ENCODE data around the gene CD1C. TPM values are rescaled to one million over a fixed set of nuclear protein-coding genes. Genes with fewer than 3 reads are reported as not detected.

The CD1C gene
- polyA plus RNA-seq, 2 of the 4 experiments (the other 2 are of a cell fraction), result not detected

DNA sequence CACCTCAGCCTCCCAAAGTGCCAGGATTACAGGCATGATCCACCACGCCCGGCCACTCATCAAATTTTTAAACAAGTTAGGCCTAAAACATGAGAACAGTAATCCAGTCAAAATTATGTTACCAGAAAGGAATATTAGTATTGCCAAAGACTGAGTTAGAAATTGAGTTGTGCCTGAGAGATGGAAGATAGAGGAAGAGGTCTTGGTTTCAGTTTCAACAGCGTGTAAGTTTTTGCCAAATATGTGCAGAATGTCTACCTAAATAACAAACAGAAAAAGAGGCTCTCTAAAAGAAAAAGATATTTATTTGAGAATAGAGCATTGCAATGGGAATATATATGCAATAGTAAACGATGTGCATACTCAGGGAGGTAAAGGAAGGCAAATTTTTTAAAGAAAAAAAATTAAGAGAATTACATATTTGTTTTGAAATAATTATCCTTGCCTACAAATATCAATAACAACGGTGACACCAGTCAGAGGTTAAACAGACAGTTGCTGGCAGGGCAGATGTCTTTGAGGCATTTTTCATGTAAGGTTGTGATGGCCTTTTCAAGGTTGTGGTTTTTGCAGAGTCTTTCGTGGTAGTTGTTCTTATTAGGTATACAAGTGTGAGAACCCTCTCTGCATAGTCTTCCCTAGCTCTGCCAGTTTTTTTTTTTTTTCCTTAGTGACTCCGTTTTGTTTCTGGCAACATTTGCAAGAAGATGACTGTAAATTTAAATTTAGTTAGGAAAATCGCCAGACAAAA is 43.9 kb downstream of the CD1C start:
- no peak for ATAC-seq
- no peak for FAIRE-seq
- H3K27ac ChIP-seq, result no peak overlapping the region
- H3K4me3 ChIP-seq, result no peak overlapping the region
- H3K4me1 ChIP-seq, result no peaks in the 10 kb centered on the region
- no peak overlapping the region for H3K4me2 ChIP-seq
- CTCF ChIA-PET, result no interaction called here
- no peak for DNase-seq (ENCODE audit: low read depth in 1 of 2, low spot score in 1 of 2)
- POLR2A ChIA-PET, result no interaction called here
- TF ChIP-seq CHD2 (IDR thresholded peaks at IDR 0.05; ENCODE audit: low read length, partially characterized antibody) (no peak), RCOR1 (IDR thresholded peaks at IDR 0.05; ENCODE audit: low read depth, low read length) (no peak), ZFP36 (IDR thresholded peaks at IDR 0.05; ENCODE audit: borderline replicate concordance, partially characterized antibody) (no peak), HOXB13 (CRISPR knock-in tag; IDR thresholded peaks at IDR 0.05; ENCODE audit: low read depth) (no peak), RAD21 (conservative IDR thresholded peaks at IDR 0.05 in 1 of 2, IDR thresholded peaks at IDR 0.05 in 1 of 2) (no peak), CEBPB (IDR thresholded peaks at IDR 0.05) (no peak), FOSL2 (IDR thresholded peaks at IDR 0.05) (no peak), FOSL2 (CRISPR knock-in tag; IDR thresholded peaks at IDR 0.05) (no peak), HOXA7 (CRISPR knock-in tag; IDR thresholded peaks at IDR 0.05) (no peak), MAZ (IDR thresholded peaks at IDR 0.05; ENCODE audit: borderline replicate concordance, low read depth, low read length) (no peak), KDM5A (IDR thresholded peaks at IDR 0.05) (no peak)
- TF ChIP-seq, protein P1, sequence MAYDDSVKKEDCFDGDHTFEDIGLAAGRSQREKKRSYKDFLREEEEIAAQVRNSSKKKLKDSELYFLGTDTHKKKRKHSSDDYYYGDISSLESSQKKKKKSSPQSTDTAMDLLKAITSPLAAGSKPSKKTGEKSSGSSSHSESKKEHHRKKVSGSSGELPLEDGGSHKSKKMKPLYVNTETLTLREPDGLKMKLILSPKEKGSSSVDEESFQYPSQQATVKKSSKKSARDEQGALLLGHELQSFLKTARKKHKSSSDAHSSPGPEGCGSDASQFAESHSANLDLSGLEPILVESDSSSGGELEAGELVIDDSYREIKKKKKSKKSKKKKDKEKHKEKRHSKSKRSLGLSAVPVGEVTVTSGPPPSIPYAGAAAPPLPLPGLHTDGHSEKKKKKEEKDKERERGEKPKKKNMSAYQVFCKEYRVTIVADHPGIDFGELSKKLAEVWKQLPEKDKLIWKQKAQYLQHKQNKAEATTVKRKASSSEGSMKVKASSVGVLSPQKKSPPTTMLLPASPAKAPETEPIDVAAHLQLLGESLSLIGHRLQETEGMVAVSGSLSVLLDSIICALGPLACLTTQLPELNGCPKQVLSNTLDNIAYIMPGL (CRISPR knock-in tag; IDR thresholded peaks at IDR 0.05; ENCODE audit: borderline replicate concordance), result no peak
- TF ChIP-seq, protein P2, sequence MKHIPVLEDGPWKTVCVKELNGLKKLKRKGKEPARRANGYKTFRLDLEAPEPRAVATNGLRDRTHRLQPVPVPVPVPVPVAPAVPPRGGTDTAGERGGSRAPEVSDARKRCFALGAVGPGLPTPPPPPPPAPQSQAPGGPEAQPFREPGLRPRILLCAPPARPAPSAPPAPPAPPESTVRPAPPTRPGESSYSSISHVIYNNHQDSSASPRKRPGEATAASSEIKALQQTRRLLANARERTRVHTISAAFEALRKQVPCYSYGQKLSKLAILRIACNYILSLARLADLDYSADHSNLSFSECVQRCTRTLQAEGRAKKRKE (CRISPR knock-in tag; IDR thresholded peaks at IDR 0.05; ENCODE audit: low read depth), result no peak
- WGBS (ENCODE audit: missing lambda C conversion rate), result 6% methylated on average over 8 of the region's 8 CpGs
- H3K9me3 ChIP-seq, result no peaks in the 10 kb centered on the region

DNA sequence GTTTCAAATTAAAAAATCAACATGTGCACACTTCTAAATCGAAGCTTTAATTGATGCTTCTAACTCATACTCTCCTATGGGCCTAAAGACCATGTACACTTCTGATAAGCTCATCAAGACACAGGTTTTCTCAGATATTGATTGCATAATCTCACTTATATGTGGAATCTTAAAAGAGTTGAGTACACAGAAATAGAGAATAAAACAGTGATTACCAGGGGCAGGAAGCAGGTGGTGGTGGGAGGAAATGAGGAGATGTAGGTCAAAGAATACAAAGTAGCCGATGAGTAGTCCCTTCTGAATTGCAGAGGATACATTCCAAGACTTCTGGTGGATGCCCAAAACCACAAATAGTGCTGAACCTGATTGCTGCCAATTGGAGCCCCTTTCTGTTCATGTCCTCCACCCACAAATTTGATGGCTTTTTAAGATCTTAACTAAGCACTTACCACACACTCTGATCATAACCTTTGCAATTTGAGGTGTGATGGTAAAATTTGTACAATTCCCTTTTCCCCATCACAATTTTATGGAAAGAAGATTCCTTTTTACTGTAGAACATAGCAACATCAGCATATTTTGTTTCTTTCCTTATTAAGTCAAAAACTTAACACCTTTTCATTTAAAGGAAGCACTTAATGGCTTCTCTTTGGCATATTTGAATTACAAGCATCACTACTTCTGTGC is 44.9 kb downstream of the CD1C start:
- DNase-seq (ENCODE audit: low read depth in 1 of 2, low spot score in 1 of 2), result no peak
- no peak for TF ChIP-seq KDM1A (IDR thresholded peaks at IDR 0.05; ENCODE audit: low read depth)
- no peak for TF ChIP-seq GATA3 (IDR thresholded peaks at IDR 0.05; ENCODE audit: borderline replicate concordance)
- TF ChIP-seq MAFK (IDR thresholded peaks at IDR 0.05; ENCODE audit: partially characterized antibody), result peak; percentile 62
- TF ChIP-seq JUNB (IDR thresholded peaks at IDR 0.05), result no peak
- no peak for TF ChIP-seq FOXS1 (CRISPR knock-in tag; IDR thresholded peaks at IDR 0.05)
- FAIRE-seq, result no peak
- H3K4me2 ChIP-seq, result no peak overlapping the region
- ATAC-seq, result no peak
- ChIA-PET CTCF (no interaction called here), POLR2A (no interaction called here)
- no peak overlapping the region for H3K4me3 ChIP-seq
- H3K4me1 ChIP-seq, result no peaks in the 10 kb centered on the region
- no peak overlapping the region for H3K27ac ChIP-seq
- no peaks in the 10 kb centered on the region for H3K9me3 ChIP-seq
- WGBS (ENCODE audit: missing lambda C conversion rate), result 2% methylated on average over 2 of the region's 2 CpGs

DNA sequence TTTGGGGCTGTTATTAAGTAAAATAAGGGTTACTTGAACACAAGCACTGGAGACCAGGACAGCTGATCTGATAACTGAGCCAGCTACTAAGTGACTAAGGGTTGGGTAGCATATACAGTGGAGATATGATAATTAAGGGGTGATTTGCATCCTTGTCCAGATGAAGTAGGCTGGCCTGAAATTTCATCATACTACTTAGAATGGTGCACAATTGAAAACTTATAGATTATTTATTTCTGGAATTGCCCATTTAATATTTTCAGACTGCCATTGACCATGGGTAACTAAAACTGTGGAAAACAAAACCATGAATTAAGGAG is 45.5 kb downstream of the CD1C start:
- no peaks in the 10 kb centered on the region for H3K4me1 ChIP-seq
- no peak for DNase-seq (ENCODE audit: low read depth in 1 of 2, low spot score in 1 of 2)
- H3K4me2 ChIP-seq, result no peak overlapping the region
- no peak overlapping the region for H3K4me3 ChIP-seq
- ChIA-PET POLR2A (no interaction called here), CTCF (no interaction called here)
- ATAC-seq, result no peak
- no peak for FAIRE-seq
- H3K9me3 ChIP-seq, result no peaks in the 10 kb centered on the region
- no peak overlapping the region for H3K27ac ChIP-seq
- TF ChIP-seq CHD4 (IDR thresholded peaks at IDR 0.05; ENCODE audit: borderline replicate concordance) (no peak), CBX8 (IDR thresholded peaks at IDR 0.05) (no peak), EHMT2 (IDR thresholded peaks at IDR 0.05; ENCODE audit: low read depth) (no peak), PHF8 (IDR thresholded peaks at IDR 0.05; ENCODE audit: borderline replicate concordance, low read depth) (no peak), EHF (CRISPR knock-in tag; IDR thresholded peaks at IDR 0.05) (no peak), ESRRA (IDR thresholded peaks at IDR 0.05; ENCODE audit: borderline replicate concordance, low read length) (no peak), JUN (IDR thresholded peaks at IDR 0.05) (no peak), ZSCAN20 (CRISPR knock-in tag; IDR thresholded peaks at IDR 0.05) (no peak), CEBPB (IDR thresholded peaks at IDR 0.05) (no peak), NR3C1 (IDR thresholded peaks at IDR 0.05) (no peak)
- TF ChIP-seq, protein P3, sequence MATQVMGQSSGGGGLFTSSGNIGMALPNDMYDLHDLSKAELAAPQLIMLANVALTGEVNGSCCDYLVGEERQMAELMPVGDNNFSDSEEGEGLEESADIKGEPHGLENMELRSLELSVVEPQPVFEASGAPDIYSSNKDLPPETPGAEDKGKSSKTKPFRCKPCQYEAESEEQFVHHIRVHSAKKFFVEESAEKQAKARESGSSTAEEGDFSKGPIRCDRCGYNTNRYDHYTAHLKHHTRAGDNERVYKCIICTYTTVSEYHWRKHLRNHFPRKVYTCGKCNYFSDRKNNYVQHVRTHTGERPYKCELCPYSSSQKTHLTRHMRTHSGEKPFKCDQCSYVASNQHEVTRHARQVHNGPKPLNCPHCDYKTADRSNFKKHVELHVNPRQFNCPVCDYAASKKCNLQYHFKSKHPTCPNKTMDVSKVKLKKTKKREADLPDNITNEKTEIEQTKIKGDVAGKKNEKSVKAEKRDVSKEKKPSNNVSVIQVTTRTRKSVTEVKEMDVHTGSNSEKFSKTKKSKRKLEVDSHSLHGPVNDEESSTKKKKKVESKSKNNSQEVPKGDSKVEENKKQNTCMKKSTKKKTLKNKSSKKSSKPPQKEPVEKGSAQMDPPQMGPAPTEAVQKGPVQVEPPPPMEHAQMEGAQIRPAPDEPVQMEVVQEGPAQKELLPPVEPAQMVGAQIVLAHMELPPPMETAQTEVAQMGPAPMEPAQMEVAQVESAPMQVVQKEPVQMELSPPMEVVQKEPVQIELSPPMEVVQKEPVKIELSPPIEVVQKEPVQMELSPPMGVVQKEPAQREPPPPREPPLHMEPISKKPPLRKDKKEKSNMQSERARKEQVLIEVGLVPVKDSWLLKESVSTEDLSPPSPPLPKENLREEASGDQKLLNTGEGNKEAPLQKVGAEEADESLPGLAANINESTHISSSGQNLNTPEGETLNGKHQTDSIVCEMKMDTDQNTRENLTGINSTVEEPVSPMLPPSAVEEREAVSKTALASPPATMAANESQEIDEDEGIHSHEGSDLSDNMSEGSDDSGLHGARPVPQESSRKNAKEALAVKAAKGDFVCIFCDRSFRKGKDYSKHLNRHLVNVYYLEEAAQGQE (IDR thresholded peaks at IDR 0.05), result no peak
- TF ChIP-seq, protein P4, sequence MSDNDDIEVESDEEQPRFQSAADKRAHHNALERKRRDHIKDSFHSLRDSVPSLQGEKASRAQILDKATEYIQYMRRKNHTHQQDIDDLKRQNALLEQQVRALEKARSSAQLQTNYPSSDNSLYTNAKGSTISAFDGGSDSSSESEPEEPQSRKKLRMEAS (IDR thresholded peaks at IDR 0.05), result no peak
- TF ChIP-seq, protein P5, sequence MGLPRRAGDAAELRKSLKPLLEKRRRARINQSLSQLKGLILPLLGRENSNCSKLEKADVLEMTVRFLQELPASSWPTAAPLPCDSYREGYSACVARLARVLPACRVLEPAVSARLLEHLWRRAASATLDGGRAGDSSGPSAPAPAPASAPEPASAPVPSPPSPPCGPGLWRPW (IDR thresholded peaks at IDR 0.05), result no peak

Measured in A549 (cell line).